Germinal center (tissue), 1 donor: ENCODE results near the gene RPL38.

Experiments used
- DNase-seq: peaks from one replicate; pipeline ENCODE4 v3.0.0; 2012; ENCODE audit warnings: mixed read lengths, low spot score

Gene RPL38

GRCh38 chr17:74227271-74228080 is 24.0 kb downstream of the RPL38 start:
- DNase-seq: no peak

- no peak for DNase-seq
Observed at GRCh38 chr17:74228306-74228978, 25.0 kb downstream of the RPL38 start.

DNA sequence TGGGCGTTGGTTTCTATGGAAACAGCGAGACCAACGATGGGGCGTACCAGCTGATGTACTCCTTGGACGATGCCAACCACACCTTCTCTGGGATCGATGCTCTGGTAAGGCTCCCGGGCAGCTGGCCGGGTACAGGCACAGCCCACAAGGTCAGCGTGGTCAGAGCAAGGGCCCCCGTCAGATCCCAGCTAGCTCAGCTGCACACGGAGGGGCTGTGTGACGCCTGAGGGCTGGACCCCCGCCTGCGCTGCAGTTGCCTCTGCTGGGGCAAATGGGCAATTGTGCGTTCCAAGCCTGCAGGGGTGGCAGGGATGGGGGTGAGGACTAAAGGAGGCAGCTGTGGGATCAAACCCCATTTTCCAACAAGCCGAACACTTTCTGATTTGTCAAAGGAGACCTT is 27.4 kb downstream of the RPL38 start:
- DNase-seq: no peak

GRCh38 chr17:74231928-74232907 is 28.7 kb downstream of the RPL38 start:
- no peak for DNase-seq

- DNase-seq: no peak
Observed at GRCh38 chr17:74233937-74234336, 30.5 kb downstream of the RPL38 start.

GRCh38 chr17:74234486-74234885 is 31.0 kb downstream of the RPL38 start:
- no peak for DNase-seq

GRCh38 chr17:74235040-74235581 is 31.6 kb downstream of the RPL38 start:
- DNase-seq: no peak

- no peak for DNase-seq
Observed at GRCh38 chr17:74235911-74236371, 32.5 kb downstream of the RPL38 start.

DNA sequence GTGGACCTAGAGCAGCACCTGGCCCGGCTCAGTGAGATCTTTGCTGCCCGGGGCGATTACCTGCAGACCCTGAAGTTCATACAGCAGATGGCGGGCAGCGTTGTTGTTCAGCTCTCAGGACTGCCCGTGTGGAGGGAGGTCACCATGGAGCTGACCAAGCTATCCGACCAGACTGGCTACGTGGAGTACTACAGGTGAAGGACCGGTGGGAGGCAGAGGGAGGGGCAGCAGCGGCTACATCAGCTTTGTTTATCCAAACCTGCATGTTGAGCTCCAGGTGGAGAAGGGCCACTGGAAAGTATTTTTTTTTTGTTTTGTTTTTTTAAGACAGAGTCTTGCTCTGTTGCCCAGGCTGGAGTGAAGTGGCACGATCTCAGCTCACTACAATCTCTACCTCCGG is 33.8 kb downstream of the RPL38 start:
- DNase-seq: no peak

- no peak for DNase-seq
Observed at GRCh38 chr17:74239172-74239571, 35.7 kb downstream of the RPL38 start.

GRCh38 chr17:74240618-74241205 is 37.2 kb downstream of the RPL38 start:
- DNase-seq: no peak

DNA sequence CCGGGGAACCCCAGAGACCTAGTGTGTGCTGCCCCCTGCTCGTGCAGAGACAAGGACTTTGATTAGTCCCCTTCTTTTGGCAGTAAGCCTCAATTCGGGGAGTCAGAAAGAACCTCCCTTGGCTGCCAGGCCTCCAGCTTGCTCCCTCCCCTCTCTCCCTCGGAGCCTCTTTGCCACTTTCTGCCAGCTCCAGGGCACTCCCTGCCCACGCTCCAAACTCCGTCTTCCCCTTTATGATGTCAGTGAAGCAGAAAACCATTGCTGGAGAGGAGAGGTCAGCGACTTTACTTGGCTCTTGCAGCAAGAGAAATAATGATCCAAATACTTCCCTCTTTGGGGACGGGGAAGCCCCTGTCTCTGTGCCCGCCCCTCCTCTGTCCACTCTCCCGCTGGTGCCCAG is 38.0 kb downstream of the RPL38 start:
- no peak for DNase-seq

- DNase-seq: no peak
Observed at GRCh38 chr17:74241847-74242246, 38.4 kb downstream of the RPL38 start.

DNA sequence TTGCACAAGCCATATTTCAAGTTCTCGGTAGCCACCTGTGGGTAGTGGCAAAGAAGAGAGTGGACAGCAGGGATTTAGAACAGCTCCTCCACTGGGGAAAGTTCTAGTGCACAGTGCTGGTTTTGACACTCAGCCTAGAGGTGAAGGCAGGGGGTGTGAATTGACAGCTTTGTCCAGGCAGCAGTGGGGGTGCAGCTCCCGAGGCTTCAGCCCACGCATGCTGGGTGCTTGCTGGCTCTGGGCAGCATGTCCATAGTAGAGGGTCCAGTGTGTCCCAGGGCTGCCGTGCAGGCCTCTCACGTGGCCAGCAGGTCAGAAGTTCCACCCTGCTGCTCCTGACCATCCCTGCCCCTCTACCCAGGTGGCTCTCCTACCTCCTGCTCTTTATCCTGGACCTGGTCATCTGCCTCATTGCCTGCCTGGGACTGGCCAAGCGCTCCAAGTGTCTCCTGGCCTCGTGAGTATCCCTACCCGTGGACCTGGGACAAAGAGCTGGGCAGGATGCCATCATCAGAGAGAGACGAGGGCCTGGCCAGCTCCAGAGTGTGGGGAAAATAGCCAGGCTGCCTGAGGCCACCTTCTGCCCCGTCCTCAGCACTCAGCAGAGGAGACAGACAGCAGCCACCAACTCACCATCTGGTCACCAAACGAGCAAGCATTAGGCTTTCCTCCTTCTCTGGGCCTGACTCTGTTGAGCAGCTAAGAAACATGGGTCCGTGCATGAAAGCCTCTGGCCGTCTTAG is 39.7 kb downstream of the RPL38 start:
- DNase-seq: no peak

DNA sequence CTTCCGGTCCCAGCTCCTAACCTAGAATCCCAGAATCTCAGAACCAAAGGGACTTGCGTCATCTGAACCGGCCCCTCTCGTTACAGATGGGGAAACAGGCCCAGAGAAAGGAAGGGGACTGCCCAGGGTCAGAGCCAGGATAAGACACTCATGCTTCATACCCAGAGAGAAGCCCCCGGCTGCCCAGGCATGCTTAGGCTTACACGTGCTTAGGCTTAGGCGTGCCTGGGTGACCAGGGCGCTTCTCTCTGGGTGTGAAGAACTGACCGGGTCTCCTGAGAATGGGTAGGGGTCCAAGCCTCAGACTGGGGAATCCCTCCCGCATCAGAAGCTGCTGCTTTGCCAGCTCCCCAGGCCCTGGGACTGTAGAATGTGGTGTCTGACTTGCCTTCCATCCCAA is 40.6 kb downstream of the RPL38 start:
- DNase-seq: no peak

- DNase-seq: no peak
Observed at GRCh38 chr17:74244548-74244947, 41.1 kb downstream of the RPL38 start.

DNA sequence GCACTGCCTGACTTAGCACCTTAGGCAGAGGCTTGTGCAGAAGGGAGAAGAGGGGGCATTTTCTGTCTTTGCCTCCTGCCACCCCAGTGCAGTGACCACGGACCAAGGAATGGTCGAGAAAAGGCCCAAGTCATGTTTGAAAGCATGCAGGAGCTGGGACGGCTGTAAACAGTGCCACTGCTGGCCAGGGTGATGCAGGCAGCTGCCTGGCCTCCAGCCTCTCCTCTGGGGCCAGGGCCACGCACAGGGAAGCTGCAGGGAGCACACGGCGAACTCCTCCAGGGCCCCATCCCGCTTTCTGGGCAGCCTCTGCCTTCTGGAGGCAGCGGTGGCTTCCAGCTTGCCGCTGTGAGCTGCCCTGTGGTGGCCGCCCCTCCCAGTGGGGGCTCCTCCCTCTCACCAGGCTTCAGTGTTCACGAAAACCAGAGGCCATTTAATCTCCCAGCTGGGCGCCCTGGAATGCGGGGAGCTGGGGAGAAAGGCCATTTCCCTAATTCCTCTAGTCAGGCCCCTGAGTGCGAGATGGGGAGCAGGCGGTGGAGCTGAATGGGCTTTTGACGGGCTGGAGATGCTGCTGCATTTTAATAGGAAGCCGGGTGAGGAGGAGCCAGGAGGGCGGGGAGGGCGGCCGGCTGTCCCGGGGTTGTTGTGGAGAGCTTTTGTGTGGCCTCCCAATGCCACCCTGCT is 41.8 kb downstream of the RPL38 start:
- DNase-seq: no peak

GRCh38 chr17:74245871-74246270 is 42.4 kb downstream of the RPL38 start:
- DNase-seq: no peak

DNA sequence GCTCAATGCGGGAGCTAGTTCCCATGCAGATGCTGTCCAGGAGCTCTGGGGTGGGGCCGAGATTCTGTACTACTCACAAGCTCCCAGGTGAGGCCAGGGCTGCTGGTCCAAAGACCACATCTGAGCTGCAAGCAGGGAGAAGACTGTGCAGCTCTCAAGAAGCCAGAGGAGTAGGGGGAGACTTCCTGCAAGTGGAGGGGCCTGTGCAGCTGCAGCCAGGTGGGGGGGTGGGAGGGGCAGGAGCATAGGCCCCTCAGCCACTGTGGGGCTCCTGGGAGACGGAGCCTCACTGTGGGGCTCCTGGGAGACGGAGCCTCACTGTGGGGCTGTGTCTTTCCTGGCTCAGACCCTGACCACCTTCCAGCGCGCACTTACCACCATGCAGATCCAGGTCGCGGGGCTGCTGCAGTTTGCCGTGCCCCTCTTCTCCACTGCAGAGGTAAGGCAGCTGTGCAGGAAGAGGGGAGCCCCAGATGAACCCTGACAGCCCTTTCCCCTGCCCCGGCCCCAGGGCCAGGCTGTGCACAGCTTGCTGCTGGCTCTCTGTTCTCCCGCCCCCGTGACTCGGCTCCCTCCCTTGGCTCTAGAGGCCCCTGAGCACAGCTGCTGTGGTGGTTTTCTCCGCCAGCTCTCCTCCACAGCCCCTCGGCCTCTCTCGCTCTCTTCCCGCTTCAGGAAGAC is 46.3 kb downstream of the RPL38 start:
- DNase-seq: no peak
